Right renal cortex interstitium (tissue), 3 donors: ENCODE measurements around the gene DBNDD1. TPM values are rescaled to one million over a fixed set of nuclear protein-coding genes. Genes with fewer than 3 reads are reported as not detected.
A peak's percentile ranks its signal among the peaks of the same experiment; 100 is the strongest.

Experiments
- DNase-seq, 3 donors: peaks; one replicate each; pipeline ENCODE4 v3.0.0-alpha.2; 2013; ENCODE audit warnings: low read depth in 3 of 3, low spot score in 2 of 3
- polyA plus RNA-seq, 3 donors: library from polyadenylated mRNA; unstranded; fragments of 120-200 nt; gene quantifications; one replicate each; pipeline ENCODE4 v1.2.1, GENCODE V29; 2013; ENCODE audit not compliant: insufficient read length in 3 of 3

The DBNDD1 gene
- polyA plus RNA-seq, 3 donors, result 8.9 to 11.0 (median 9.8) TPM

DNA sequence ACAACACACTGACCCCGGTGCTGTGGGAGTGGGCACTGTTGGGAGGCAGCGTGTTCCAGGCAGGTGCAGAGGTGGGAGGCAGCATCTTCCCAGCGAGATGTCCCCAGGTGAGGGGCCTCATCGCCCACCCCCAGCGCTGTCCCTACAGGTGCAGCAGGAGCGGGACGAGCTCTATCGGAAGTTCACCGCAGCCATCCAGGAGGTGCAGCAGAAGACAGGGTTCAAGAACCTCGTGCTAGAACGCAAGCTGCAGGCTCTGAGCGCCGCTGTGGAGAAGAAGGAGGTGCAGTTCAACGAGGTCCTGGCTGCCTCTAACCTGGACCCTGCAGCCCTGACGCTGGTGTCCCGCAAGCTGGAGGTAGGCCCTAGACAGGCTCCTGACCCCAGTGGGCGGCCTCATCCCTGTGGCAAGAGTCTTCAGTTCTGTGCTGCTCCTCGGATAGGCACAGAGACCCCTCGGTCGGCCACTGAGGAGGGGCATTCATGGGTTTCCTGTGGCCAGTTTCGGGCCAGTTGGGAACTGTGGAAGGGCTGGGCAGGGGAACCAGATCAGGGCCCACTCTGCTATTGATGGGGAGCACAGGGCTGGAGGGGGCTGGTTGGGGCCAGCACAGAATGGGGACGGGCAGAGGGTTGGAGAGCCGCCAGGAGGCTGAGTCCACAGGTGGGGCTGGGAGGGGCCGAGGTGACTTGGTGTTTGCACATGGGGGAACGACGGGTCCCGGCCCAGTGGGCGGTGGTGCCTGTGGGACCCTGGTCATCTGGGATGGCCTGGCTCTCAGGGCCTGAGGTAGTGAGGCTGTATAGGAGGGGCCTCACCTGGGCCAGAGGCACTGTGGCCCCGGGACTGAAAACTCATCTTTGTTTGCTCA, 21.1 kb upstream of the DBNDD1 start:
- DNase-seq, result no peak

DNA sequence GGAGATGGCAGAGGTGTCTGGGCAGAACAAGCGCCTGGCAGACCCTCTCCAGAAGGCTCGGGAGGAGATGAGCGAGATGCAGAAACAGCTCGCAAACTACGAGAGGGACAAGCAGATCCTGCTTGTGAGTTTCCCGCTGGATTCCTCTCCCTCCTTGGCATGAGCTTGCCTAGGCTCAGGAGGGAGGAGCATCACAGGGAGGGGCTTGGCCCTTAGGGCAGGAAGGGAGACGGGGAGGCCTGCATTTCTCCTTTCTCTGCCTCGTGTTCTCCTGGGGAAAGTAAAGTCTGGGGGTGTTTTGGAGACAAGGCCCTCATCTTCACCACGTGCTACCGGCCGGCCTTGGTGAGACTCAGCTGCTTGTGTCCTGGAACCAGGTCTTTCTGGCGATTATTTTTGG, 18.0 kb upstream of the DBNDD1 start:
- DNase-seq, result no peak

DNA sequence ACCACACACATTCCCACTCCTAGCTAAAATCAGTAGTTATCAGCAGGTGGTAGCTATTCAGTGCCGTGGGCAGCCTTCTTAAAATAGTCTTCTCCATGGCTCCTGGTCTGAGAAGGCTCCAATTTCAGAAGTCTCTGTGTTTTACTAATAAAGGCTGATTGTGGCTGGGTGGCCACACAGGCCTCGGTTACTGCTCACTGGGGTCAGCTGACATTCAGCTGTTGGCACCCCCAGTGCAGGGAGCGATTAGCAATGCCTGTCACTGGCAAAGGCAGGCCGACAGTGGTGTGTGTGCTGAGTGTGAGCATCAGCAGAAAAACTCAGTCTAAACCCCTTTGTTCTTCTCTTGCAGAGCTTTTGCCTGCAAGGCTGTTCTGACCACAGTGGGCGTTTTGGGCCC, 16.6 kb upstream of the DBNDD1 start:
- no peak for DNase-seq

DNA sequence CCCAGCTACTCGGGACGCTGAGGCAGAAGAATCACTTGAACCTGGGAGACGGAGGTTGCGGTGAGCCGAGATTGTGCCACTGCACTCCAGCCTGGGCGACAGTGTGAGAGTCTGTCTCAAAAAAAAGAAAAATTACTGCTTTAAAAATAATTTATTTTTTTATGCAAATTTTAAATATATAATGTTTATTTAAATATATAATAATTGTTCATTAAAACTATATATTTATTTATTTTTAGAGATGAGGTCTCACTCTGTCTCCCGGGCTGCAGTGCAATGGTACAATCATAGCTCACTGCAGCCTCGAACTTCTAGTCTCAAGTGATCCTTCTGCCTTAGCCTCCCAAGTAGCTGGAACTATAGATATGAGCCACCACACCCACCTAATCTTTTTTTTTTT, 15.2 kb upstream of the DBNDD1 start:
- no peak for DNase-seq

DNA sequence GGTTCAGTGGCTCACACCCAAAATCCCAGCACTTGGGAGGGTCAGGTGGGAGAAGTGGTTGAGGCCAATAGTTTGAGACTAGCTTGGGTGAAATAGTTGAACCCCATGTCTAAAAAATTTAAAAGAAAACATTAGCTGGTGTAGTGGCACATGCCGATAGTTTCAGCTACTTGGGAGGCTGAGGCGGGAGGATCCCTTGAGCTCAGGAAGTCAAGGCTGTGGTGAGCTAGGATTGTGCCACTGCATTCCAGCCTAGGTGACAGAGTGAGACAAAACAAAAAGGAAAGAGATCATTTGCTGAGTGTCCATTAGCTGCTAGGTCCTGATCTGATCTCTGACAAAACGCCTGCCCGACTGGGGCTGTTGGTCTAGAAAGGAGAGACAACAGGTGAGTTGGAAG, 14.1 kb upstream of the DBNDD1 start:
- DNase-seq, result no peak

DNA sequence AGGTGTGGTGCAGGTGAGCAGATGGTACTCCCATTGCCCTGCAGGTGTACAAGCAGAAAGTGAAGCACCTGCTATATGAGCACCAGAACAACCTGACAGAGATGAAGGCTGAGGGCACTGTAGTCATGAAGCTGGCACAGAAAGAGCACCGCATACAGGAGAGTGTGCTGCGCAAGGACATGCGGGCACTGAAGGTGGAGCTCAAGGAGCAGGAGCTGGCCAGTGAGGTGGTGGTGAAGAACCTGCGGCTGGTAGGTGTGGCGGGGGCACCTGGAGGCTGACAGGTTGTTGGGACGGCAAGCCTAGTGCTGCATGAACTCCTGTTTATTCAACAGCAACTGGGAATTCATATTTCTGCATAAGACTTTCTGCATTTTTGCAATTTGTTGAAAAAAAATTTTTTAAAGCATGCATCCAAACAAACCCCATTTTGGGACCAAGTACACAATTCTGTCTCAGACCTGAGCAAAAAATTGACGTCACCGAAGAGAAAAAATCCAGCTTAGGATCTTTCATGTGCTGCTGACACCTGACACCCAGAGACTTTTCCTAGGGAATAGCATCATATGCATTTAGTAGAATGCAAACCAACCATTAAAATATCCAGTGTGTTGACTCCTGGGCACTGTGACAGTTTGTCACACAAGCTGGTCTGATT, 13.5 kb upstream of the DBNDD1 start:
- no peak for DNase-seq

DNA sequence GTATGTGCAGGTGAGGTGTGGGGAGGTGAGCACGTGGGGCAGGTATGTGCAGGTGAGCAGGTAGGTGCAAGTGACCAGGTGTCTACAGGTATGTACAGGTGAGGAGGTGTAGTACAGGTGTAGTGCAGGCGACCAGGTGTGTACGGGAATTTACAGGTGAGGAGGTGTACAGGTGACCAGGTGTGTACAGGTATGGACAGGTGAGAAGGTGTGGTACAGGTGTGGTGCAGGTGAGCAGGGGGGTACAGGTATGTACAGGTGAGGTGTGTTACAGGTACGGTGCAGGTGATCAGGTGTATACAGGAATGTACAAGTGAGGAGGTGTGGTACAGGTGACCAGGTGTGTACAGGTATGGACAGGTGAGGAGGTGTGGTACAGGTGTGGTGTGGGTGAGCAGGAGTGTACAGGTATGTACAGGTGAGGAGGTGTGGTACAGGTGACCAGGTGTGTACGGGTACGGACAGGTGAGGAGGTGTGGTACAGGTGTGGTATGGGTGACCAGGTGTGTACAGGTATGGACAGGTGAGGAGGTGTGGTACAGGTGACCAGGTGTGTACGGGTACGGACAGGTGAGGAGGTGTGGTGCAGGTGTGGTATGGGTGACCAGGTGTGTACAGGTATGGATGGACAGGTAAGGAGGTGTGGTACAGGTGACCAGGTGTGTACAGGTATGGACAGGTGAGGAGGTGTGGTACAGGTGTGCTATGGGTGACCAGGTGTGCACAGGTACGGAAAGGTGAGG, 12.8 kb upstream of the DBNDD1 start:
- no peak for DNase-seq

DNA sequence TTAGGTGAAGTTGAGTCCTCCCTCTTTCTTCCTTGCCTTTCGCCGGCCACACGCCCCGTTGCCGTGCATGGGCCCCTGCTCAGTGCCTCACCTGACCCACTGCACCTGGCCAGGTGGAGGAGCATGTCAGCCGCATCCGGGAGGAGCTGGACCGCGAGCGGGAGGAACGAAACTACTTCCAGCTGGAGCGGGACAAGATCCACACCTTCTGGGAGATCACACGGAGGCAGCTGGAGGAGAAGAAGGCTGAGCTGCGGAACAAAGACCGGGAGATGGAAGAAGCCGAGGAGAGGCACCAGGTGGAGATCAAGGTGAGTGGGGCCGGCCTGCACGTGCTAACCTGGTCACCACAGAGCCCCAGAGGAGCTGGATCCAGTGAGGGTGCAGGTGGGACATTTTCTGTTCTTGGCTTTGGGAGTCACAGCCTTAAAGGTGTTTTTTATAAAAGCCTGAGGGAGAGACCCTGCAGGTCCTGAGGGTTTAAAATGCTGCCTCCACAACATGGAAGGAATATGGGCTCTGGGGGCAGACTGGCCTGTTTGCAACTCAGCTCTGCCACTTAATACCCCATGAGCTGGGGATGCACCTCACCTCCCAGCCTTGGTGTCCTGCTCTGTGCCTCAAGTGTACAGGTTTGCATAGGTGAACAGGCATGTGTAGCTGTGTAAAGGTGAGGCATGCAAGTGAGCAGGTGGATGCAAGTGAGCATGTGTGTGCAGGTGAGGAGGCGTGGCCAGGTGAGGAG, 12.1 kb upstream of the DBNDD1 start:
- DNase-seq, result no peak

DNA sequence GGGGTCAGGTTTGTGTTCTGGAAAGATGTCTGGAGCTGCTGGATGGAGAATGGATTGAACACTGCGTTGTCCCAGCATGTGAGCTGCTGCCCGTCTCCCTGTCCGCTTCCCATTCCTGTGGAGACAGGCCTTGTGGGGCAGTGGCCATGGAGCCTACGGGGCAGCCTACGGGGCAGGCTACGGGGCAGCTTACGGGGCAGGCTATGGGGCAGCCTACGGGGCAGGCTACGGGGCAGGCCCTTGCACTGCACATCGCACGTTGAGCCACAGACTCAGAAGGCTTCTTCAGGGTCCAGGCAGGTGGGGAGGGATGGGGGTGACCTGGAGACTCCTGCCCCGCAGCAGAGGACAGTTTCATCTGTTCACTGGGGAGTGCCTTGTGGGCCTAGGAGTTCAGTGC, 9.7 kb upstream of the DBNDD1 start:
- no peak for DNase-seq

DNA sequence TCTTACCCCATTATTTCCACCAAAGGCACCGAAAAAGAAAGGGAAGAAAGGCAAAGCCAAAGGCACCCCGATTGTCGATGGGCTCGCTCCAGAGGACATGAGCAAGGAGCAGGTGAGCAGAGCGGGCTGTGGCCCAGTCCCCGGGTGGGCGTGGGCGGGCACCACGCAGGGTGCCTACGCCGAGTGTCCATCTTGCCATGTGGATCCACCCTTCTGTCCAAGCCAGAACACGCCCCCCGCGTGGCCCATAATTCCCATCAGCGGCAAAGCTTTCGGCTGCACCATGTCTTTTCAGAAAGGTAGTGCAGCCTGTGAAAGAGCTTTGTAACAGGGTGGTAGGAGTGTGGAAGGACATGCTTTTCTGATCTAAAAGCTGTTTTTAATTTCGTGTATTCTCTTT, 8.4 kb upstream of the DBNDD1 start:
- no peak for DNase-seq

DNA sequence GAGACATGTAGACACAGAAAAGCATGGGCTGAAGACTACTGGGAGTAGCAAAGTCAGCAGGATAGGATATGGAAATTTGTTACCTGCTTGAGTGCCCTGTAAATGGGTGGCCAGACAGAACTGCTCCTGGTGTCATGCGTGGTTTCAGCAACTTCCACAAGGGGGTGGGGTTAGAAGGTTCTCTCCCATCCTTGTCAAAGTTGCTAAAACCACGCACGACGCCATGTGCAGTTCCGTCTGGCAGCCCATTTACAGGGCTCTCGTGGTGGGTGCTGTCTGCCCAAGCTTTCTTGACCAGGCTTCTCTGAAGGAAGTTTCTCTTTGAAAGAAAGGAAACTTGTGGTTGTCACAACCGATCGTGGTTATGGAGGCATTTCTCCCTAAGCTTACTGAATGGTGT, 6.9 kb upstream of the DBNDD1 start:
- no peak for DNase-seq

DNA sequence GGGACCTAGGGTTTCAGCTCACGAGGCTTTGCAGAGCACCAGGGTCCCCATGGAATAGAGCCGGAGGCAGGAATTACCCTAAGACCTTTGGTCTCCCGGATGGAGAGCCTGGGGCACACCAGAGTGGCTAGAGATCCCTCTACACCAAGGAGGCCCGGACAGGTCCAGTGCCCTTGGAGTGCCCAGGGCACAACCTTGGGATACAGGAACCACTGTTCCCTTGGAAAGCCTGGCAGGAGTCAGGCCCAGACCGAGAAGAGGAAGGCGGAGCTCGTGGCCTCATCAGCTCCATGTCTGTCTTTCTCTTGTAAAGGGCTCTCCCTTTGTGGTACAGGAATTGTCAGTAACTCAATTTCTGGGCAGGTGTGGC, 3.8 kb upstream of the DBNDD1 start:
- no peak for DNase-seq

DNA sequence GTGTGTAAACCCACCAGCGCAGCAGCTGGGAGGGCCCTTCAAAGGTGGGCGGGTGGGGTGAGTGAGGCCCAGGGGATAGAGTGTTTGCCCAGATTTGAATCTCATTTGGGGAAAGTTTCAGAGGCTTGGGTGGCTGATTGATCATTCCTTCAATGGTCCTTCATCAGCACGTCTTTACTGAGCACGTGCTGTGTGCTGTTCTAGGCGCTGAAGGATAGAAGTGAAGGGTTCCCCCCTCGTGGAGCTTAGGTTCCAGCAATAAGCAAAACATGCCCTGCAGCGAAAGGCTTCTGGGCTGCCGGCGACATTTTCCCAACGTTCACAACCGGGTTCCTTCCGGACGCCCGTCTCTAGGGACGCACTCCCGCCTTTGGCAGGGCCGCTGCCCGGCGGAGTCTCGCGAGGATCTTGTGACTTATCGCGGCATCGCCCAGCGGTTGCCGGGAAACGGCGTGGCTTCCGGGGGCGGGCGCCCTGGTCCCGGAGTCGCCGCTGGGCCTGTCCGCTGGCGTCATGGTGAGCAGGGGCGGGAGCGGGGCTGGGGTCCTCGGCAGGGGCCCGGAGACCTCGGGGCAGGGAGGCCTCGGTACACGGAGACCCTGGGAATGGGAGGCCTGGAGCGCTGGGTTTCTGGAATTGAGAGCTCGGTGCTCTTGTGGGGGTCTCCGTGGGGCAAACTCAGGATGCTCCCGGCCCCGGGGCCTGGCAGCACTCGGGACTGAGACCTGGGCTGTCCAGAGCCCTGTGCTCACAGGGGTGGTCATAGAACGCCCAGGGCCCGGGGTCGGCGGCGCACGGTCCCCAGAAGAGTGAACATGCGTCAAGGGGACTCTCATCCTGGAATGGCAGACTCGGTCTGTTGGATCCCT, 3.2 kb upstream of the DBNDD1 start:
- DNase-seq, result peak; percentile 72 to 86 (median 80)

DNA sequence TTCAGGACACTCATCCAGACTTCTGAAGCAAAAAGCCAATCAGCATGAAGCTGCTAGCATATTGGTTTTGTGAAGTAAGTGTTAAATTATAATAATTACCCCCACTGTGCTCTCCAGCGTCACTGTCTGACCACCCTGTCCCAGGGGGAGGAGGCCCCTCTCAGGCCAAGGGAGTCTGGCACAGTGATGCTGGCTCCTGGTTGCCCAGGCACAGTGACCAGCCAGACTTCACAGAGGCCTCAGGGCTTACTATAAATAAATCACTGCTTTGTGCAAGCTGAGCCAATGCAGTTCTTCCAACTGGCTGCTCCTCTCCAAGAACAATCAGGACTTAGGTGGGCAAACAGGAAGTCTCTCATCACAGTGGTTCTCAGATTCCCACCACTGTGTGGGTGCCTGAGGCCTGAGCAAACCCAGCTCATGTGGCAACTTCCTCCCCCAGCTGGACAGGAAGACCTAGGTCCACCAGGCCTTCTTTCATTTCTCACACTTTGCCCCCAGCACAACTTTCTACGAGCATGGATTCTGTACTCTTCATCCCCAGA, 1.7 kb upstream of the DBNDD1 start:
- no peak for DNase-seq

DNA sequence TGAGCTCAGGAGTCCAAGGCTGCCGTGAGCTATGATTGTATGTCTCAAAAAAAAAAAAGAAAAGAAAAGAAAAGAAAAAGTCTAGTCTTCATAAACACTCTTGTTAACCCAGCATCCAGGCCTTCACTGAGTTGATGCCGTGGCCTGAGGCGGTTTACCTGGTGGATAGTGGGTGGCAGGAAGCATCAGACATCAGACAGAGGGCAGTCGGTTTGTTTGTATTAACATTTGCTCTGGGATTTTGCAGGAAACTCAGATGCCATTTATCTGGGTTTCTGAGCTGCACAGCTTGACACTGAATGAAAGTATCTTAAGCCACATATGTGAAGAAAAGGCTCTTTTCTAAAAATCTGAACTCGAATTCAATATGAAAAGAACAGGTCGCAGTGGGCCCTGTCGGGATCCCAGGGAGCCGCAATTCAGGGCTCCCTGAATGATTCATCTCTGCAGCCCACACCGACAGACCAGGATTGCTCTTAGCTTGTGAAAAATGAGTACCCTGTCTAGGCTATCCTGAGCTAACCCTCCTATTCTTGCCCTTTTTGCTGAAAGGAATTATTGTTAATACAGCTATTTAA, 1.1 kb upstream of the DBNDD1 start:
- no peak for DNase-seq

DNA sequence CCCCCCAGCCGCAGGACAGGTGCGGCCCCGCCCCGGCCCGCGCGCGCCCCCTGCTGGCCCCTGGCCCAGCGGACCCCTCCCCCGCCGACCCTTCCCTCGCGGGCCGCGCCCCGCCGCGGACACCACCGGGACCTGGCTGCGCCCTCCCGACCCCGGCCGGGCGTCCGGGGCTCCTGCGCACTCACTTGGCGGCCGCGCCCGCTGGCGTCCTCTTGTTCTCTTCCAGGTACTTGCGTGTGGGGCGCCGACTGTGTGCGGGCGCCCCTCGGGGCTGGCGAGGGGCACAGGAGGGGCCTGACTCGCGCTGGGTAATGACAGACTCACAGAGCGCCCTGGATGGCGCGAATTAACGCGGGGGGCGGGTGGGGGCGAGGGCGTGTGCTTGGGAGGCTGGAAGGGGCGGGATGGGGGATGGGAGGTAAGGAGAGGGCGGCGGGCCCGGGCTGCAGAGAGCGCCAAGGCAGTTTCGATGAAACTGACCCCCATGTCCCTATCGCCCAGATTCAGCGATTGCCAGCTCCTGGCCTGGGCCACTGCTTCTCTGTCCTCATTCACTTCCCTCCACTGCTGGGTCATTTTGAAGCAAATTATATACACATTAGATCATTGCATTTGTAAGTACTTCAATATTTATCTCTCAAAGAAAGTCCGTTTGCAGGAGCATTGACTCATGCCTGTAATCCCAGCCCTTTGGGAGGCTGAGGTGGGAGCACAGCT, 445 bp upstream of the DBNDD1 start:
- DNase-seq, result no peak

DNA sequence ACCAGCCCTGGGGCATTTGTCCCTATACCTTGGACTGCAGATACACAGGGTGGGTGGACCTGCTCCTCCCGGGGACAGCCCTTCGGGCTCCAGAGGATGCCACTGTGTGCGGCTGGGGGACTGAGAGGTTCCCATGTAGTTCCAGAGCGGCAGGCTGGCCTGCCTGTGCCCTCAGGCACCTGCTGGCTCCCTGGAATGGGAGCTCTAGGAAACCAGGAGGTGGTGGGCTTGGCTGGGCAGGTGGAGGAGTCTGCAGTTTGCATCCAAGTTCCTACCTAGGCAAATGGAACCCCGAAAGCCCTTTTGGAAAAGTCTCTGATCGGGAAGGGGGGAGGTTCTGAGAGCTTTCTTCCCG, 982 bp downstream of the DBNDD1 start:
- no peak for DNase-seq

DNA sequence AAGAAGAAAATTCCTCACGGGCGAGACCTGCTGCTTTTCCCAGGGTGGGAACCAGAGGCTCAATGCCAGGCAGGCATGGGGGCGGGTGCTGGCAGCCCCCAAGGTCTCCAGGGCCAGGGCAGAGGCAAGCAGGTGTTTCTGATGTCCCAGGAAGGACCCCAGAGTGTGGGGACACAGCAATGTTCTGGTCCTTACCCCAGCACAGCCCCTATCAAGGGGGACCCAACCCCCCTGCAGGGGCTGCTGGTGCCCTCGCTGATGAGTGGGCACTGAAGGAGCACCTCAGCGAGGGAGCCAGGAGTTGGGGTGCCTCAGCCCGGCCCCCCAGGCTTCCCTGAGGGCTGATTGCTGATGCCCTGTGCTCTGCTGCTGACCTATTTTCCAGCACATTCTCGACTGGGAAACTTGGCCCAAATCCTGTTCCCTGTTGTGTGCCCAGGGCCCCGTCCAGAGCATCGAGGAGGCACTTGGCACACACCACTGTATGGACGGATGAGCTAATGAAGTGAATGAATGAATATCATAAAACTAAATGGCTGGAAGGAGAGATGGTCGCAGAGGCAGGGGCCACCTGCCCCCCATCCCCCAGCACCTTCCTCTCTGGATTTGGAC, 2.8 kb downstream of the DBNDD1 start:
- DNase-seq, result no peak
